Heart left ventricle (tissue), 13 donors: Measurements from ENCODE around the gene RPLP2.

Experiments
- POLR2A ChIP-seq, 2 donors: fragments of 450-650 bp; IDR thresholded peaks; one replicate each; pipeline ENCODE4 v1.6.1; 2017; ENCODE audit warnings: antibody characterized with exemption in 2 of 2, mild to moderate bottlenecking in 2 of 2, moderate library complexity in 2 of 2
- TF ChIP-seq, protein P1 (sequence below), 12 donors: fragments of 200-600 bp; sonication (generic) in 4 of 12; IDR thresholded peaks; one replicate each; pipeline versions ENCODE4 v1.5.0 to v1.8.0; 2018 to 2022; ENCODE audit warnings: antibody characterized with exemption in 12 of 12, mild to moderate bottlenecking in 5 of 12
- donor health status: ischemic (EF 13 %, LVEDD 7.1; RV severe dilation, severe dysfunction).
- donor health status: DM: no; HTN: yes; CAD: no.
- donor health status: DM: no; HTN: no; CAD: no.
- donor health status: ischemic (EF 25% LVEDD 6.9; RV normal size, moderate dysfunction).
- donor health status: ischemic (EF 25% LVEDD 5.7; RV mildly dilated, moderate dysfunction).
- donor health status: ischemic (EF 35%, LVEDD 5.7; RV mildly dilated, moderate dysfunction).
- donor health status: nonischemic (EF 11% LVEDD 7.7; RV severe dilation, severe dysfunction).
- donor health status: DM: yes; HTN: yes; CAD: no.
- donor health status: PGD.
- donor health status: ischemic (EF 29% LVEDD 5.4; RV normal size, mild dysfunction).
- donor health status: nonischemic (EF 23%, LVEDD 6.1; RV moderate dilation, normal function).

DNA sequence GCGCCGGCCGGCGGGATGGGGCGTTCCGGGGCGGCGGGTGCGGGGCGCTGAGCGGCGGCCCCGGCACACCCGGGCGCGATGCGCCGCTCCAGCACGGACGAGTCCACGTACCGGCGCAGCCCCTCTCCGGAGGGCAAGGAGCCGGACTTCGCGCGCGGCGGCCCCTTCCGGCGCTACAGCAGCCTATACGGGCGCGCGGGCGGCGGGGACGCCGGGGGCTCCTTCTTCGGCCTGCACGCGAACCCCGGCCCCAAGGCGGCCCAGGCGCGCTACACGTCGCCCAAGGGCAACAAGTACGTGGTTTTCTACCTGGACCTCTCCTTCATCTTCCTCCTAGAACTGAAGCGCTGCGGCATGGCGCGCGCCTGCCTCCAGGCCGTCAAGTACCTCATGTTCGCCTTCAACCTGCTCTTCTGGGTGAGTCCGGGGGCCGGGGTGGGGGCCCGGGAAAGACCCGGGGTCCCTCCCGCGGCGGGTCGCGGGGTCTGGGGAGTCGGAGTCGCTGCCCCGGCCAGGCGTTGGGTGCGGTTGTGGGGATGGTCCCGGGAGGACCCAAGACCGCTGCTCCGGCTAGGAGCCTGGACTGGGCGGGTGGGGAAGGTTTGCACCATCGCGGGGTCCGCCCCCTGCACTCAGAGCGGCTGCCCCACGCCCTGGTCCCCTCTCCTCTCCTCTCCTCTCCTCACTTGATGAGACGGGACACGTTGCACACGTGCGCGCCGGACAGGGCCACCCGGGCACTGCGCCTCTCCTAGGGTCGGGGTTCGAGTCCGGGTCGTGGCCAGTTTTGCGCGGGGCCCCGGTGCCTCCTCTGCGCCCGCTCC is 40.4 kb downstream of the RPLP2 start:
- TF ChIP-seq, protein P1, sequence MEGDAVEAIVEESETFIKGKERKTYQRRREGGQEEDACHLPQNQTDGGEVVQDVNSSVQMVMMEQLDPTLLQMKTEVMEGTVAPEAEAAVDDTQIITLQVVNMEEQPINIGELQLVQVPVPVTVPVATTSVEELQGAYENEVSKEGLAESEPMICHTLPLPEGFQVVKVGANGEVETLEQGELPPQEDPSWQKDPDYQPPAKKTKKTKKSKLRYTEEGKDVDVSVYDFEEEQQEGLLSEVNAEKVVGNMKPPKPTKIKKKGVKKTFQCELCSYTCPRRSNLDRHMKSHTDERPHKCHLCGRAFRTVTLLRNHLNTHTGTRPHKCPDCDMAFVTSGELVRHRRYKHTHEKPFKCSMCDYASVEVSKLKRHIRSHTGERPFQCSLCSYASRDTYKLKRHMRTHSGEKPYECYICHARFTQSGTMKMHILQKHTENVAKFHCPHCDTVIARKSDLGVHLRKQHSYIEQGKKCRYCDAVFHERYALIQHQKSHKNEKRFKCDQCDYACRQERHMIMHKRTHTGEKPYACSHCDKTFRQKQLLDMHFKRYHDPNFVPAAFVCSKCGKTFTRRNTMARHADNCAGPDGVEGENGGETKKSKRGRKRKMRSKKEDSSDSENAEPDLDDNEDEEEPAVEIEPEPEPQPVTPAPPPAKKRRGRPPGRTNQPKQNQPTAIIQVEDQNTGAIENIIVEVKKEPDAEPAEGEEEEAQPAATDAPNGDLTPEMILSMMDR (IDR thresholded peaks at IDR 0.05): no peak
- TF ChIP-seq POLR2A (IDR thresholded peaks at IDR 0.05): no peak
